HepG2 (cell line): ENCODE data around the gene PDZD8. TPM values are rescaled to one million over a fixed set of nuclear protein-coding genes. Genes with fewer than 3 reads are reported as not detected.

Experiments
- ATAC-seq: fragments of 200-7000 bp; cut with Tn5 transposase; 3 replicates; pipeline ENCODE4 v1.9.1; 2020; ENCODE audit warnings: mild to moderate bottlenecking, moderate library complexity
- BruUV-seq: library from RNA; stranded (reverse); fragments of 400-500 nt; replicated peaks from 2 replicates; lab custom pipeline; 2021; lab: Mats Ljungman, UMichigan
- CTCF ChIA-PET: fragments of 300-600 bp; formaldehyde crosslinking; extraction: SDS; loops from one replicate; lab custom pipeline; 2021; ENCODE audit warnings: low total read pairs, inconsistent platforms, low intra/inter-chr PET ratio; lab: Yijun Ruan, JAX
- POLR2A ChIA-PET: fragments of 350-600 bp; sonication (Branson Sonifier 250); formaldehyde crosslinking; loops from one replicate; lab custom pipeline; 2020; ENCODE audit warnings: antibody characterized with exemption, inconsistent platforms; lab: Yijun Ruan, JAX
- DNase-seq: peaks from one replicate; pipeline ENCODE4 v3.0.0-alpha.2; 2015; ENCODE audit warnings: low spot score
- FAIRE-seq: peaks from 3 replicates; lab custom pipeline; 2011; peaks lifted over from hg19 to GRCh38; lab: Jason Lieb, UNC
- H2AFZ ChIP-seq: one replicate; pipeline ENCODE4 v1.6.1; 2011; ENCODE audit warnings: low read length, inconsistent platforms
- H3K27ac ChIP-seq: fragments of 300-600 bp; 3 replicates; pipeline ENCODE4 v1.8.0; 2011; ENCODE audit warnings: mixed run types, mild to moderate bottlenecking, mixed read lengths, low read length, inconsistent platforms; ENCODE audit not compliant: insufficient read depth; ENCODE audit errors: extremely low read length
- H3K27me3 ChIP-seq, 2 experiments: fragments of 200-600 bp in 1 of 2; 2 replicates in 1 of 2; 3 replicates in 1 of 2; pipeline versions ENCODE4 v1.6.0 to v1.8.0; 2011; ENCODE audit warnings: low read length in 2 of 2, mild to moderate bottlenecking in 2 of 2, moderate library complexity in 2 of 2, inconsistent platforms in 1 of 2; ENCODE audit not compliant: insufficient read depth in 2 of 2, control insufficient read depth in 1 of 2
- H3K36me3 ChIP-seq, 2 experiments: fragments of 200-600 bp in 1 of 2; replicated peaks in 1 of 2; 2 replicates in 1 of 2; 3 replicates in 1 of 2; pipeline versions ENCODE4 v1.5.1 to v1.8.0; 2011; ENCODE audit warnings: low read length in 2 of 2, inconsistent platforms in 1 of 2; ENCODE audit not compliant: insufficient read depth in 2 of 2, control insufficient read depth in 1 of 2
- H3K4me1 ChIP-seq: 2 replicates; pipeline ENCODE4 v1.5.1; 2012; ENCODE audit warnings: low read length, inconsistent platforms; ENCODE audit not compliant: insufficient read depth
- H3K4me2 ChIP-seq: 2 replicates; pipeline ENCODE4 v1.6.0; 2011; ENCODE audit warnings: low read depth, low read length, inconsistent platforms
- H3K4me3 ChIP-seq, 3 experiments: fragments of 200-600 bp in 1 of 3; sonication (generic), shearing (Covaris generic) in 1 of 3; replicated peaks in 1 of 3; 2 replicates each; pipeline ENCODE4 v1.5.1; 2011 to 2016; ENCODE audit warnings: low read length in 3 of 3, inconsistent platforms in 2 of 3, low read depth in 2 of 3, mild to moderate bottlenecking in 2 of 3, control low read depth in 1 of 3, mixed read lengths in 1 of 3; ENCODE audit not compliant: insufficient read depth in 1 of 3
- H3K79me2 ChIP-seq: one replicate; pipeline ENCODE4 v1.6.1; 2011; ENCODE audit warnings: low read length, inconsistent platforms; ENCODE audit not compliant: insufficient read depth
- H3K9ac ChIP-seq: 2 replicates; pipeline ENCODE4 v1.6.0; 2011; ENCODE audit warnings: mild to moderate bottlenecking, low read depth, low read length, inconsistent platforms; ENCODE audit not compliant: insufficient read depth
- H3K9me3 ChIP-seq: 2 replicates; pipeline ENCODE4 v1.5.1; 2012; ENCODE audit warnings: mild to moderate bottlenecking, low read length
- H4K20me1 ChIP-seq: 2 replicates; pipeline ENCODE4 v1.6.0; 2011; ENCODE audit warnings: inconsistent platforms, mild to moderate bottlenecking, low read length, moderate library complexity; ENCODE audit not compliant: insufficient read depth
- BRCA1 ChIP-seq: sonication (generic); formaldehyde crosslinking; IDR thresholded peaks from 2 replicates; pipeline ENCODE4 v1.4.0; 2020; ENCODE audit warnings: missing genetic modification reagents
- FOXK1 ChIP-seq: sonication (generic); formaldehyde crosslinking; IDR thresholded peaks from 2 replicates; pipeline ENCODE4 v1.4.0; 2020; ENCODE audit warnings: low read depth, missing genetic modification reagents, borderline replicate concordance
- HMGXB4 ChIP-seq, 2 experiments: sonication (generic) in 1 of 2; formaldehyde crosslinking in 1 of 2; IDR thresholded peaks; 2 replicates each; pipeline versions ENCODE4 v1.4.0 to v1.6.1; 2018 to 2020; ENCODE audit warnings: missing genetic modification reagents in 2 of 2, borderline replicate concordance in 1 of 2, low read depth in 1 of 2, mild to moderate bottlenecking in 1 of 2, missing biosample characterization in 1 of 2
- LRRFIP1 ChIP-seq: sonication (generic); formaldehyde crosslinking; conservative IDR thresholded peaks from 2 replicates; pipeline ENCODE4 v1.4.0; 2020; ENCODE audit warnings: missing genetic modification reagents
- MNT ChIP-seq: fragments of 450-650 bp; IDR thresholded peaks from 2 replicates; pipeline ENCODE4 v1.6.1; 2016
- MTA3 ChIP-seq: sonication (generic); formaldehyde crosslinking; IDR thresholded peaks from 2 replicates; pipeline ENCODE4 v1.4.0; 2020; ENCODE audit warnings: missing genetic modification reagents
- NFIB ChIP-seq: sonication (generic); formaldehyde crosslinking; IDR thresholded peaks from 2 replicates; pipeline ENCODE4 v1.9.0; 2021; ENCODE audit warnings: missing genetic modification reagents, mild to moderate bottlenecking, borderline replicate concordance
- PBX3 ChIP-seq: sonication (generic); formaldehyde crosslinking; IDR thresholded peaks from 2 replicates; pipeline ENCODE4 v1.8.1; 2023; ENCODE audit warnings: missing genetic modification reagents, inconsistent platforms, borderline replicate concordance
- ZNF713 ChIP-seq: sonication (generic); formaldehyde crosslinking; IDR thresholded peaks from 2 replicates; pipeline ENCODE4 v1.4.0; 2020; ENCODE audit warnings: mild to moderate bottlenecking, missing genetic modification reagents
- ZNF761 ChIP-seq: sonication (generic); formaldehyde crosslinking; conservative IDR thresholded peaks from 2 replicates; pipeline ENCODE4 v1.4.0; 2020; ENCODE audit warnings: mild to moderate bottlenecking, missing genetic modification reagents
- in situ Hi-C: cut with HindIII; loops from 2 replicates; pipeline ENCODE4 v1.10.0; 2017; ENCODE audit warnings: low pct_unique_long_range_greater_than_20kb; ENCODE audit not compliant: extremely low pct_ligation_motif_present
- intact Hi-C: fragments of 100-400 bp; cut with micrococcal nuclease; formaldehyde crosslinking; loops from one replicate; pipeline ENCODE4 v1.10.0; 2022; ENCODE audit not compliant: unreplicated experiment
- polyA plus RNA-seq, 8 experiments: library from polyadenylated mRNA; depleted of rRNA in 3 of 8; stranded (reverse) in 7 of 8; unstranded in 1 of 8; fragments of >200 nt; fragmentation: Illumina TruSeq in 4 of 8; extraction: Trizol in 4 of 8; gene quantifications; 2 replicates each; pipeline versions ENCODE4 v1.2.1 to v1.2.3, GENCODE V29; 2011 to 2016; ENCODE audit warnings: low read depth in 4 of 8, missing spikeins in 1 of 8, mixed read lengths in 1 of 8; ENCODE audit not compliant: insufficient read depth in 1 of 8
- total RNA-seq, 5 experiments: library from RNA; depleted of rRNA; stranded (reverse); fragments of >200 nt; fragmentation: Illumina TruSeq; extraction: Trizol; gene quantifications; 2 replicates each; pipeline ENCODE4 v1.2.3, GENCODE V29; 2016; ENCODE audit warnings: low read depth in 1 of 5

Gene PDZD8
- total and polyA plus RNA-seq, 2 of the 13 experiments (the other 11 are each of a cell fraction or from before 2014, with no cell fraction given), result 11.2 to 32.0 TPM

- Histone ChIP-seq H3K4me2 (no peak overlapping the region), H3K79me2 (peaks cover 3% of the 10 kb centered on the region), H3K27me3 (no peaks in the 10 kb centered on the region), H4K20me1 (no peaks in the 10 kb centered on the region)
- FAIRE-seq (no peak), DNase-seq (no peak)
- in situ Hi-C loops, result no loop called here
- TF ChIP-seq ZNF761 (CRISPR knock-in tag) (no peak), HMGXB4 (CRISPR knock-in tag; IDR thresholded peaks at IDR 0.05; ENCODE audit: borderline replicate concordance in 1 of 2, low read depth in 1 of 2) (no peak), BRCA1 (CRISPR knock-in tag) (no peak), ZNF713 (CRISPR knock-in tag) (no peak), MTA3 (no peak), MNT (no peak), NFIB (CRISPR knock-in tag) (no peak), FOXK1 (CRISPR knock-in tag) (no peak), PBX3 (CRISPR knock-in tag) (no peak), LRRFIP1 (CRISPR knock-in tag) (no peak)
- TF ChIP-seq, all 625 proteins: peak for 0
- Histone ChIP-seq H3K27ac (no peak overlapping the region), H3K36me3 (peaks cover 0 to 1% of the 10 kb centered on the region in 2 experiments; a peak in 2 of 5 replicates), H3K4me1 (no peaks in the 10 kb centered on the region), H3K9ac (no peak overlapping the region), H3K9me3 (0 out of 2 replicates have a peak, but pooled peaks cover 4% of the 10 kb centered on the region), H3K4me3 (no peak overlapping the region), H2AFZ (no peak overlapping the region)
- no TSS peak for BruUV-seq
- intact Hi-C loops, result no loop called here
- no peak for ATAC-seq
- CTCF ChIA-PET, result no interaction called here
- POLR2A ChIA-PET, result no interaction called here
These were observed 75.8 kb downstream of the PDZD8 start for GRCh38 chr10:117299435-117299834.
